ENCODE results near the gene ADI1.
"Not testable (repeated sequence)": the region's sequence is repeated elsewhere in the genome, so short reads cannot be mapped to it uniquely, and the experiment has no call there.

The ADI1 gene

GRCh38 chr2:3450385-3451010 is 68.8 kb downstream of the ADI1 start:
- H3K27me3 ChIP-seq (ENCODE audit: insufficient read depth, poor library complexity, severe bottlenecking) = no peaks in the 10 kb centered on the region
- no peak for DNase-seq (ENCODE audit: low read depth in 1 of 2, low spot score in 1 of 2)
- H3K4me3 ChIP-seq (replicated peaks; ENCODE audit: insufficient read depth, low read length) = no peak overlapping the region
- H3K27ac ChIP-seq (replicated peaks) = no peak overlapping the region
- TF ChIP-seq, protein P1, sequence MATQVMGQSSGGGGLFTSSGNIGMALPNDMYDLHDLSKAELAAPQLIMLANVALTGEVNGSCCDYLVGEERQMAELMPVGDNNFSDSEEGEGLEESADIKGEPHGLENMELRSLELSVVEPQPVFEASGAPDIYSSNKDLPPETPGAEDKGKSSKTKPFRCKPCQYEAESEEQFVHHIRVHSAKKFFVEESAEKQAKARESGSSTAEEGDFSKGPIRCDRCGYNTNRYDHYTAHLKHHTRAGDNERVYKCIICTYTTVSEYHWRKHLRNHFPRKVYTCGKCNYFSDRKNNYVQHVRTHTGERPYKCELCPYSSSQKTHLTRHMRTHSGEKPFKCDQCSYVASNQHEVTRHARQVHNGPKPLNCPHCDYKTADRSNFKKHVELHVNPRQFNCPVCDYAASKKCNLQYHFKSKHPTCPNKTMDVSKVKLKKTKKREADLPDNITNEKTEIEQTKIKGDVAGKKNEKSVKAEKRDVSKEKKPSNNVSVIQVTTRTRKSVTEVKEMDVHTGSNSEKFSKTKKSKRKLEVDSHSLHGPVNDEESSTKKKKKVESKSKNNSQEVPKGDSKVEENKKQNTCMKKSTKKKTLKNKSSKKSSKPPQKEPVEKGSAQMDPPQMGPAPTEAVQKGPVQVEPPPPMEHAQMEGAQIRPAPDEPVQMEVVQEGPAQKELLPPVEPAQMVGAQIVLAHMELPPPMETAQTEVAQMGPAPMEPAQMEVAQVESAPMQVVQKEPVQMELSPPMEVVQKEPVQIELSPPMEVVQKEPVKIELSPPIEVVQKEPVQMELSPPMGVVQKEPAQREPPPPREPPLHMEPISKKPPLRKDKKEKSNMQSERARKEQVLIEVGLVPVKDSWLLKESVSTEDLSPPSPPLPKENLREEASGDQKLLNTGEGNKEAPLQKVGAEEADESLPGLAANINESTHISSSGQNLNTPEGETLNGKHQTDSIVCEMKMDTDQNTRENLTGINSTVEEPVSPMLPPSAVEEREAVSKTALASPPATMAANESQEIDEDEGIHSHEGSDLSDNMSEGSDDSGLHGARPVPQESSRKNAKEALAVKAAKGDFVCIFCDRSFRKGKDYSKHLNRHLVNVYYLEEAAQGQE (IDR thresholded peaks at IDR 0.05; ENCODE audit: insufficient replicate concordance, low read depth) = no peak
- no peak for TF ChIP-seq CTCF (IDR thresholded peaks at IDR 0.05; ENCODE audit: insufficient read depth, low read length)
- TF ChIP-seq GABPA (IDR thresholded peaks at IDR 0.05; ENCODE audit: low read depth) = no peak
- no peak for TF ChIP-seq SPI1 (IDR thresholded peaks at IDR 0.05; ENCODE audit: borderline replicate concordance, low read depth)
- TF ChIP-seq POLR2AphosphoS5 (IDR thresholded peaks at IDR 0.05; ENCODE audit: low read depth) = no peak

DNA sequence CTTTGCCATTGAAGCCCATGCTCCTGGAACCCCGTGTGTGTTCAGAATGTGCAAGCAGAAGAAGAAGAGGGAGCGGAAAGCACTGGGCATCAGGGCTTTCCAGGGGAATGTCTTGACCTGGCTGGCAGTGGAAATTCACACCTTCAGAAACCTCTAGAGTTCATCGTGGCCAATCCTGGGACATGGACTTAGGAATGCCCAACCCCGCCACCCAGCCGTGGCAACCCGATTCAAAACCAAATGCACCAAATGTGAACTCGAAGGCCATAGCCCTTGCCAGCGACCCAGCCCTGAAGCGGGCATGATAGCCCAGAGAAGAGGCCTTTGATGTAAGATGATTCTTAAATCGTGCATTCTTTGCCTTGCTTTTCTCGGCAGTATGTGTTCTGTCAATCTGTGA is 69.4 kb downstream of the ADI1 start:
- Histone ChIP-seq H3K27me3 (ENCODE audit: insufficient read depth, poor library complexity, severe bottlenecking) (no peaks in the 10 kb centered on the region), H3K27ac (replicated peaks) (no peak overlapping the region), H3K4me3 (replicated peaks; ENCODE audit: insufficient read depth, low read length) (no peak overlapping the region)
- TF ChIP-seq SPI1 (IDR thresholded peaks at IDR 0.05; ENCODE audit: borderline replicate concordance, low read depth) (no peak), CTCF (IDR thresholded peaks at IDR 0.05; ENCODE audit: insufficient read depth, low read length) (no peak), POLR2AphosphoS5 (IDR thresholded peaks at IDR 0.05; ENCODE audit: low read depth) (no peak), GABPA (IDR thresholded peaks at IDR 0.05; ENCODE audit: low read depth) (no peak)
- TF ChIP-seq, protein P1 (IDR thresholded peaks at IDR 0.05; ENCODE audit: insufficient replicate concordance, low read depth) = no peak
- no peak for DNase-seq (ENCODE audit: low read depth in 1 of 2, low spot score in 1 of 2)

DNA sequence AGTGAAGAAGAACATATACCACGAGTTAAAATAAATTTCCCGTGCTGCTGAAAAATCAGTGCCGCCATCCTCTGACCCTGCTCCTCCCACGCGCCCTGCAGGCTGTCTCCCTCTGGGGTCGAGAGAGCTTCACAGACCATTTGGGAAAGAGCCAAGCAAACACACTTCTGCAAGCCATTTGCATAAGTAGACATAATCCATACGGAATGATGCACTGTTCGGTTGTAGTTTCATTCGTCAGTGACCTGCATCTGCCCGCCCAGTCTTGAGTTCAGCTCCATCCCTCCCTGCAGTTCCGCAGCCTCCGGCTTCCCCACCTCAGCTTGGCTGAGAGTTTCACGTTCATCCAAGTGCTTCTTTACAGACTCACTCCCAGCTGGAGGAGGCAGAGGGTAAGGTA is 70.2 kb downstream of the ADI1 start:
- TF ChIP-seq, protein P1 (IDR thresholded peaks at IDR 0.05; ENCODE audit: insufficient replicate concordance, low read depth) = no peak
- TF ChIP-seq GABPA (IDR thresholded peaks at IDR 0.05; ENCODE audit: low read depth) (no peak), CTCF (IDR thresholded peaks at IDR 0.05; ENCODE audit: insufficient read depth, low read length) (no peak), SPI1 (IDR thresholded peaks at IDR 0.05; ENCODE audit: borderline replicate concordance, low read depth) (no peak), POLR2AphosphoS5 (IDR thresholded peaks at IDR 0.05; ENCODE audit: low read depth) (no peak)
- DNase-seq (ENCODE audit: low read depth in 1 of 2, low spot score in 1 of 2) = no peak
- no peaks in the 10 kb centered on the region for H3K27me3 ChIP-seq (ENCODE audit: insufficient read depth, poor library complexity, severe bottlenecking)
- H3K27ac ChIP-seq (replicated peaks) = no peak overlapping the region
- H3K4me3 ChIP-seq (replicated peaks; ENCODE audit: insufficient read depth, low read length) = no peak overlapping the region

GRCh38 chr2:3448441-3448911 is 70.9 kb downstream of the ADI1 start:
- DNase-seq (ENCODE audit: low read depth in 1 of 2, low spot score in 1 of 2); H3K4me3 ChIP-seq (replicated peaks; ENCODE audit: insufficient read depth, low read length); H3K27ac ChIP-seq (replicated peaks); H3K27me3 ChIP-seq (ENCODE audit: insufficient read depth, poor library complexity, severe bottlenecking): not testable (repeated sequence)

Data from HL-60 (cell line).